HG03095 (cell line): ENCODE data around the gene TTK.
"Not testable (repeated sequence)": the region's sequence is repeated elsewhere in the genome, so short reads cannot be mapped to it uniquely, and the experiment has no call there.

Experiments used
- ATAC-seq: cut with Tn5 transposase; IDR thresholded peaks from one replicate; pipeline ENCODE4 v1.9.1; 2021; ENCODE audit warnings: moderate library complexity; ENCODE audit not compliant: unreplicated experiment

The TTK gene

GRCh38 chr6:80021131-80021530, 16.7 kb downstream of the TTK start:
- no peak for ATAC-seq

- ATAC-seq = no peak
Observed at GRCh38 chr6:80021591-80021990, 17.1 kb downstream of the TTK start.

DNA sequence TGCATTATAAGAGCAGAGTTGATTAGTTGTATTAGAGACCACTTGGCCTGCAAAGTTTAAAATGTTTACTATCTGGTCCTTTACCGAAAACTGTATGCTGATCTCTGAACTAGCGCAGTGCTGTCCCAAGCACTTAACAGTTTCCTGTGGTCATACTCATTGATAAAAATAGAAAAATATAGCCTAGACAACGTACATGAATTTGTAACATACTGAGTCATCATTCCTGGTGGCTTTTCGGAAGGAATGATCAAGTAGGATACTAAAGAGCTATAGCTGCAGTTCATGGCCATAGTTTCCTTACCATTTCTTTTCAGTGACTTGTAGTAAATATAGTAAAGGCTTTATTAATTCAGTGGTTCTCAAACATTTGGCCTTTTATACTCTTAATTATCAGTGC, 18.4 kb downstream of the TTK start:
- no peak for ATAC-seq

GRCh38 chr6:80028589-80028988, 24.1 kb downstream of the TTK start:
- ATAC-seq = no peak

- ATAC-seq = peak; percentile 88
Observed at GRCh38 chr6:80029470-80029869, 25.0 kb downstream of the TTK start.

- ATAC-seq = not testable (repeated sequence)
Observed at GRCh38 chr6:80048220-80048619, 43.8 kb downstream of the TTK start.

- ATAC-seq = no peak
Observed at GRCh38 chr6:80060774-80061173, 56.3 kb downstream of the TTK start.

DNA sequence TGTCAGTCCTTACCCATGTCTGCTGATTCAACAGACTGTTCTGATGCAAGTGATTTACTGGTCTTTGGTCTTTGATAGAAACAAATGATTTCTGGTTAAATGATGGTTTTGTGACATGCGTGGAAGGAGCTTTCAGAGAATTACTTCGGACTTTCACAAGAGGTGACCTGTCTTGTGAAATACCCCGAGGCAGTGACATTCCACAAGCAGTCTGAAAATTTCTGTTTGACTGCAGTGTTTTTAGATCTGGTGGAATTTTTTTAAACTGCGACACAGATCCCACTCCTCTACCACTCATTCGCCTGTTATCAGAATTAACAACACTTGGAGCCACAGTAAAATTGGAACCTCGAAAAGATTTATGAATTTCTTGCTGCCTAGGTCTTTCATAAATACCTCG, 63.7 kb downstream of the TTK start:
- ATAC-seq = not testable (repeated sequence)

- not testable (repeated sequence) for ATAC-seq
Observed at GRCh38 chr6:80070431-80070830, 66.0 kb downstream of the TTK start.

- ATAC-seq = no peak
Observed at GRCh38 chr6:80077067-80077466, 72.6 kb downstream of the TTK start.

DNA sequence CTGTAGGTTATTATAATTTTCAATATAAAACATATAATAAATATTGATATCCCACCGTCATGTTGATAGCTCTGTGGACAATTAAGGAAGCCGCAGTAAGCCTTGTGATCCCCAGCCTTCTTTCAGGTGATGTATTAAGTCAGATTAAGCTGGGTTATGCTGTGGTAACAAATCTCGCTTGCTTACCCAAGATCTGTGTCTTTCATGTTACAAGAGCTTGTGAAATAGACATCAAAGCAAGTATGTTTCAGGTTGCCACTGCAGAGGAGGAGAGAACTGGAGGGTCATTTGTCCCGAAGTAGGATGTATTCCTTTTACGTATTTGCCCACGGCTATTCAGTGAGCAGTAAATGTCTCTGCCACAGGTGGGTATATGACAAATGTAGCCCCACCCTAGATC, 84.2 kb downstream of the TTK start:
- no peak for ATAC-seq

DNA sequence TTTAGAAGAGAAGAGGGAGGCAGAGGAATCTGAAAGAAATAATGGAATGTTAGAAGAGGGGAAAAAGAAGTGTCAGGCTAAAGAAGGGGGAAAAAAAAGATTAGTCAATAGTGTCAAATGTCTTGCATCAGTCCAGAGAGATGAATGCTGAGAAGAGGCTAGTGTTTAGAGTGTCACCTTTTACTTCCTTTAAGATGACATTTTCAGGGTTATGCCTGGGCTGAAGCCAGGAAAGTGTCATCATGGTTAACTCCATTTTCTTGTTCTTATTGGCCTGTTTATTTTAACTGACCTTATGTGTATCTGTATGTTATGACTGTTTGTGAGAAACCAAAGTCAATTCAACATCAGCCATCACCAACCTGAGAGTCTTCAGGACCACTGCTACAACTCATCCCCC, 87.1 kb downstream of the TTK start:
- no peak for ATAC-seq
